Upper lobe of right lung (tissue), 1 donor: Measurements from ENCODE around the gene NEDD8. TPM values are rescaled to one million over a fixed set of nuclear protein-coding genes. Genes with fewer than 3 reads are reported as not detected.

Experiments
- ATAC-seq: fragments of 200-7000 bp; cut with Tn5 transposase; one replicate; pipeline ENCODE4 v1.9.1; 2020; ENCODE audit warnings: mild to moderate bottlenecking, moderate library complexity
- DNase-seq: peaks from one replicate; pipeline ENCODE4 v3.0.0-alpha.2; 2020
- H3K27ac ChIP-seq: fragments of 200-600 bp; one replicate; pipeline ENCODE4 v1.8.0; 2022
- H3K27me3 ChIP-seq: fragments of 200-600 bp; one replicate; pipeline ENCODE4 v1.8.0; 2022; ENCODE audit warnings: mild to moderate bottlenecking
- H3K36me3 ChIP-seq: fragments of 200-600 bp; one replicate; pipeline ENCODE4 v1.8.0; 2022
- H3K4me1 ChIP-seq: fragments of 200-600 bp; one replicate; pipeline ENCODE4 v1.8.0; 2022
- H3K4me3 ChIP-seq: fragments of 200-600 bp; one replicate; pipeline ENCODE4 v1.8.0; 2022; ENCODE audit warnings: mild to moderate bottlenecking
- H3K9me3 ChIP-seq: fragments of 200-600 bp; one replicate; pipeline ENCODE4 v1.8.0; 2022
- CTCF ChIP-seq: fragments of 200-600 bp; IDR thresholded peaks from one replicate; pipeline ENCODE4 v1.8.0; 2022; ENCODE audit warnings: antibody characterized with exemption
- intact Hi-C: fragments of 100-400 bp; cut with DNase I; formaldehyde crosslinking; loops from one replicate; pipeline ENCODE4 v1.11.0; 2022
- total RNA-seq: library from RNA; stranded (reverse); fragmentation: NEBNext Ultra II Directional; extraction: Animal tissue kit (Norgen Biotek cat#: 25700); gene quantifications from one replicate; pipeline ENCODE4 v1.2.1, GENCODE V29; 2021
- donor health status: DM: no; HTN: yes; CAD: no; lungs with severe emphysema.

Gene NEDD8
- total RNA-seq, 1 donor from 2014 or later, result 142 TPM

DNA sequence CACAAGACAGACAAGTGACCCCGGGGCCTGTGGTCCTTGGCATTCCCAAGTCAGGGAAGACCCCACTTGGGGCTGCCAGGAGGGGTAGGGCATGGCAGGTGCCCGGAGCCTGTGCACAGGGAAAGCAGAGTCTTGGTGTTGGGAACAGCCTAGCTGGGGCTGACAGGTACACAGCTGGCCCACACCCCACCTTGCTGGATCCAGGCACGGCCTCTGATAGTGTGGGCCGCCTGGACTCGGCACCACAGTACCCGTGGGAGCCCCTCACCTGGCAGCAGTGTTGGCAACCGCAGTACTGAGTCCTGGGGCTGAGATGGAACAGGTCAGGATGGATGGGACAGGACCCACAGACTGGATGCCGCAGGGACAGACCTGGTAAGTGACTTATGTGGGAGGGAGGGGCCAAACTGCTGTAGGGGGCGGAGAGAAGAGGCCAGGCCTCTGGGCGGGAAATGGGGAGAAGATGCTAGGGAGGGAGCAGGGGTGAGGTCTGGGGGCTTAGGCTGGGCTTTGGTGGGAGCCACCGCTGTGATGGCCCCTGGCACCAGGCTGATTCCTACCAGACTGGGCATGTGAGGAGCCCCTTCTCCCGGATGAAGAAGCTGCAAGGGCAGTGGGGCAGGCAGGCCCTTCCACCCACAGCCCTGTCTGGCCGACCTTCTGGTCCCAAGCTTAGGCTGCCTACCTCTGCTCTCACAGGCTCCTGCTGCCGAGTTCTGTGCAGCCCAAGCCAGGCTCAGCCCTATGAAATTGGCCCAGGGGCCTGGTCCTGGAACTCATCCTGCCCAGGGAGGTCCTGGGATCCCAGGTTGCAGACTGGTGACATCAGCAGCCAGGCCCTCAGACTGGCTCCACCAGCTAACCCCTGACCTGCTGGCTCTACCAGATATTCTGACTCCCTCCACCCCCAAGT, 30.9 kb upstream of the NEDD8 start, which contains the start of gene TGM1:
TGM1 (minus strand) TSS at position 357 of the 913 bp plus-strand sequence. CDS start 825 bp downstream, outside the sequence.
- H3K9me3 ChIP-seq, result no peaks in the 10 kb centered on the region
- H3K27ac ChIP-seq, result no peak within 1 kb of the TSS
- intact Hi-C loops, result no loop called here
- H3K4me1 ChIP-seq, result peaks cover 5% of the 10 kb centered on the region
- H3K4me3 ChIP-seq, result no peak within 1 kb of the TSS
- no peaks in the 10 kb centered on the region for H3K27me3 ChIP-seq
- H3K36me3 ChIP-seq, result peaks cover 28% of the 10 kb centered on the region
- no peak for TF ChIP-seq CTCF
- no peak for DNase-seq
- no peak for ATAC-seq

- peaks cover 20% of the 10 kb centered on the region for H3K36me3 ChIP-seq
- H3K9me3 ChIP-seq, result no peaks in the 10 kb centered on the region
- no peak overlapping the region for H3K27ac ChIP-seq
- H3K4me1 ChIP-seq, result peaks cover 5% of the 10 kb centered on the region
- ATAC-seq (no peak), DNase-seq (no peak)
- no peaks in the 10 kb centered on the region for H3K27me3 ChIP-seq
- TF ChIP-seq CTCF, result no peak
- H3K4me3 ChIP-seq, result no peak overlapping the region
- intact Hi-C loops, result no loop called here
Measured at GRCh38 chr14:24261969-24262327, 29.8 kb upstream of the NEDD8 start.

DNA sequence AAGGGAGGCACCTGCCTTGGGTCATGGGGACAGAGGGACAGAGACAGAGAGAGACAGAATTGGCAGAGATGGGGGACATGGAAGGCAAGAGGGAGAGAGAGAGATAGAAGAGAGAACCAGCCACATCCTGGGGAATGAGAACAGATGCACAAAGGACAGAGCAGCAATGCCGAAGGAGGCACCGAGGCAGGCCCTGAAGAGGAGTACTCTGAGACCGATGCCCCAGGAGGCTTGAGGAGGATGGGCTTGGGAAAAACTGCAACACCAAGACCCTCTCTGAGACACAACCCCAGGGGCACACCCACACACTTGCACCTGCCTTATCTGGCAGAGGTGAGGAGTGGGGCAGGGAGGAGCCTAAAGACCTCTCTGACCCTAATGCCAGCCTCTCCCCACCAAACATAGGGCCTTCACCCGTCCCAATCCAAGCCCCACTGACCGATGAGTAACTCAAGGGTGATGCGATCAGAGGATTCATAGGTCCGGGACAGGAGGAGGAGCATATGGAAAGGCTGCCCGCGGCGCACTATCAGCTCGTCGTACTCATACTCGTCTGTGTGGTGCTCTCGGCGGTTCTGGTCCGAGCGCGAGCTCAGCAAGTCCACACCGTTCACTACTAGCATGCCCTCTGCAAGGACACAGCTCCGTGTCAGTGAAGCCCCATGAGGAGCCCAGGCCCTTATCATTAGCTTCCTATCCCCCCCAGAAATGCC, 29.2 kb upstream of the NEDD8 start:
- Histone ChIP-seq H3K4me1 (peaks cover 5% of the 10 kb centered on the region), H3K36me3 (peaks cover 15% of the 10 kb centered on the region), H3K4me3 (no peak overlapping the region), H3K27me3 (no peaks in the 10 kb centered on the region), H3K27ac (no peak overlapping the region), H3K9me3 (no peaks in the 10 kb centered on the region)
- intact Hi-C loops, result no loop called here
- TF ChIP-seq CTCF, result no peak
- DNase-seq (no peak), ATAC-seq (no peak)

- ATAC-seq (no peak), DNase-seq (no peak)
- H3K4me1 ChIP-seq, result peaks cover 5% of the 10 kb centered on the region
- H3K27me3 ChIP-seq, result no peaks in the 10 kb centered on the region
- TF ChIP-seq CTCF, result no peak
- H3K36me3 ChIP-seq, result peaks cover 10% of the 10 kb centered on the region
- H3K9me3 ChIP-seq, result no peaks in the 10 kb centered on the region
- H3K4me3 ChIP-seq, result no peak overlapping the region
- H3K27ac ChIP-seq, result no peak overlapping the region
- intact Hi-C loops, result no loop called here
Measured at GRCh38 chr14:24260780-24261157, 28.6 kb upstream of the NEDD8 start.

DNA sequence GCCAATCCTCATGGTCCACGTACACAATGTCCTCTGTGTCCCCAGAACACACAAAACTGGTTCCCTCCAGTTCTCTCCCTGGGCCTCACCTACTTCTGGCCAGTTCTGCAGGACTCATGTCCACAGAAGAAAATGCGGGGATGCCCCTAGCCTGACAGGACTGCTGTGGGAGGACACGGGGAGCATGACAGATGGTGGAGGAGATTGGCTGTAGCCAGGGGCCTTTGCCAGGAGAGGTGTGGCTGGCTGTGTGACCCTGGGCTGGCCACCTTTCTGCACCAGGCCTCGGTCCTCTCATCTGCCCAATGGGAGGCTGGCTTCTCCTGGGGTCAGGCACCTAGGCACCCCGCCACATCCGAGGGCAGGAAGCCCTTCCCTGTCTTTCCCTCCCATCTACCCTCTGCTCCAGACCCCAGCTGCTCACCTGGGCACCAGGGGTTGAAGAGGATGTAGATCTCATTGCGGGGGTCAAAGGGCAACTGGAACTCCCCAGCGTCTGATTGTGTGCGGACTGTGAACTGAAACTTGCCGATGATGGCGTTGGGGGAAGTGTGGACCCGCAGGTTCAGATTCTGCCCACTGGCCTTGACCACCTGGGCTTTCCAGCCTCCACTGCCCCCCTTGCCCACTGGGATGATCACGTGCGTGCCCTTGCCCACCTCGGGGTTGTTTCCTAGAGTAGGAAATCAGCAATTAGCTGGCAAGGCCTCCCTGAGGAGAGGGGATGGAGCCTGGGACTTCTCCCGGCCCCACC, 28.0 kb upstream of the NEDD8 start:
- H3K27ac ChIP-seq, result peak overlapping the region; percentile 63

More for the DNA sequence above, 28.0 kb upstream of the NEDD8 start:
- Histone ChIP-seq H3K9me3 (no peaks in the 10 kb centered on the region), H3K36me3 (peaks cover 5% of the 10 kb centered on the region), H3K4me3 (no peak overlapping the region), H3K27me3 (no peaks in the 10 kb centered on the region), H3K4me1 (peaks cover 5% of the 10 kb centered on the region)
- DNase-seq, result no peak
- TF ChIP-seq CTCF, result no peak
- intact Hi-C loops, result no loop called here
- peak; percentile 40 for ATAC-seq
